GM12872 (cell line): ENCODE data around the gene ISYNA1.

Experiments
- TF ChIP-seq, protein P1 (sequence below): IDR thresholded peaks from 3 replicates; pipeline ENCODE4 v1.5.1; 2011; ENCODE audit warnings: low read depth, mild to moderate bottlenecking, low read length, moderate library complexity; ENCODE audit not compliant: insufficient read depth

Gene ISYNA1

GRCh38 chr19:18478545-18479311 lies 40.8 kb upstream of the ISYNA1 start:
- TF ChIP-seq, protein P1, sequence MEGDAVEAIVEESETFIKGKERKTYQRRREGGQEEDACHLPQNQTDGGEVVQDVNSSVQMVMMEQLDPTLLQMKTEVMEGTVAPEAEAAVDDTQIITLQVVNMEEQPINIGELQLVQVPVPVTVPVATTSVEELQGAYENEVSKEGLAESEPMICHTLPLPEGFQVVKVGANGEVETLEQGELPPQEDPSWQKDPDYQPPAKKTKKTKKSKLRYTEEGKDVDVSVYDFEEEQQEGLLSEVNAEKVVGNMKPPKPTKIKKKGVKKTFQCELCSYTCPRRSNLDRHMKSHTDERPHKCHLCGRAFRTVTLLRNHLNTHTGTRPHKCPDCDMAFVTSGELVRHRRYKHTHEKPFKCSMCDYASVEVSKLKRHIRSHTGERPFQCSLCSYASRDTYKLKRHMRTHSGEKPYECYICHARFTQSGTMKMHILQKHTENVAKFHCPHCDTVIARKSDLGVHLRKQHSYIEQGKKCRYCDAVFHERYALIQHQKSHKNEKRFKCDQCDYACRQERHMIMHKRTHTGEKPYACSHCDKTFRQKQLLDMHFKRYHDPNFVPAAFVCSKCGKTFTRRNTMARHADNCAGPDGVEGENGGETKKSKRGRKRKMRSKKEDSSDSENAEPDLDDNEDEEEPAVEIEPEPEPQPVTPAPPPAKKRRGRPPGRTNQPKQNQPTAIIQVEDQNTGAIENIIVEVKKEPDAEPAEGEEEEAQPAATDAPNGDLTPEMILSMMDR = no peak

- TF ChIP-seq, protein P1 = no peak
These were observed 40.0 kb upstream of the ISYNA1 start for GRCh38 chr19:18477974-18478373.

DNA sequence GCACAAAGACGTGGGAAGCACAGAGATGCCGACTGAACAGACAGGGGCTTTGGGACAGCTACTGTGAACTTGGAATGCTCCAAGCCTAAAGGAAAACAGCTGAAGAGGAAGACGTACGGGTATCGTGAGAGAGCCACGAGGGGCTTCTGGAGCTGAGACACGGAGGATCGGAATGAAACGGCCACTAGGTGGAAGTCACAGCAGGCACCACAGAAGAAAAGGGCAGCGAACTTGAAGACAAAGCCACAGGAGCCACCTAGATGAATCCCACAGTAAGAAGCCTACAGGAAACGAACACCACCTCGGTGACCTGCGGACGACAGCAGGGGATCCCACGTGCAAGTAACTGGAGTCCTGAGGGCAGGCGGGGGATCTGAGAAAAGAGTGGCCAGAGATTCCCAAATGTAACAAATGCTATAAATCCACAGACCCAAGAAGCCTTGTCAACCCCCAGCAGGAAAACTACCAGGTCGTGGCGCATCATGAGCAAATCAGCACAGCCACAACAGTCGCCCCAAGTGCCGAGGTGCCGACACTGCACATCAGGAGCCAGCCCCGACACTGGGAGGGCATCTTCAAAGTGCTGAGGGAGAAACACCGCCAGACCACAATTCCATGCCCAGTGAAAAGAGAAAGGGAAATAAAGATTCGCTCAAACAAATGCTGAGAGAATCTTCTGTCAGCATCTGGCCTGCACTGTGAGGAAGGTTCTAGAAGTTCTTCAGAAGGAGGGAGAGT lies 39.3 kb upstream of the ISYNA1 start:
- TF ChIP-seq, protein P1 = no peak

- TF ChIP-seq, protein P1 = no peak
These were observed 38.6 kb upstream of the ISYNA1 start for GRCh38 chr19:18476507-18477041.

DNA sequence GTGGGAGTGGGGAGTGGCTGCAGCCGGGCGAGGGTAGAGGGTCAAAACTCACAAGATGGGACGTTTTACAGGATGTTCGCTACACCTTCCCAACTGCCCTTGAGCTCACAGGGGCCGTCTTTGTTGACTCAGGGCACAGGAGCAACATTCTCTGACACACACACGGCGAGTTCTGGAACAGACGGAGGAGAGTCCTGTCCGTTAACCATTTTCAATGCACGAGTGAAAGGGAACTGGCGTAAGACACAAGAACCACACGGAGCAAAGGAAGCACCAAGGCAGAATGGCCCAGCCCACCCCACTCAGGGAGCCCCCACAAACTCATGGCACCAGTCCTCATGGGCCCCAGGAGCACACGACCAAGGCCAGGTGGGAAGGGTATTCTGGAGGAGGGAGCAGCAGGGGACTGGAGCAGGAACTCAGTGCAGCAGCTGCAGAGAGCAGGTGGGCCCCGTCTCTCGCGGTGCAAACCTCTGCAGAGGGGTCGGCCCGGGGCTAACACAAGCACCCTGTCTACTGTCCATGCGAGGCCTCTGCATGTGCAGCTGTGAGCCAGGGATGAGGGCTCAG lies 37.9 kb upstream of the ISYNA1 start:
- TF ChIP-seq, protein P1 = no peak

DNA sequence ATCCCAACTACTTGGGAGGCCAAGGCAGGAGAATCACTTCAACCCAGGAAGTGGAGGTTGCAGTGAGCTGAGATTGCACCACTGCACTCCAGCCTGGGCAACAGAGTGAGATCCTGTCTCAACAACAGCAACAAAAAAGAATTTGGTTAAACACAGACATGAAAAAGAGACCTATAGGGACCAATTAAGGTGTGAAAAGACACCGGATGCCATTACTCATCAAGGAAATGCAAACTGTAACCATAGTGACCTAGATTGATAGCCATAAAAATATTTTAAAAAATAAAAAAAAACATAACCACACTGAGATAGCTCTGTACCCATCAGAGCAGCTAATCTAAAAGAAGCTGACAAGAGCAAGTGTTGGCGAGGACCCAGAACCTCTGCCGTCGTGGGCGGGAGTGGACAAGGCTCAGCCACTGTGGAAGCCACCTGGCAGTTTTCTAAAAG lies 37.1 kb upstream of the ISYNA1 start:
- TF ChIP-seq, protein P1 = no peak

- TF ChIP-seq, protein P1 = no peak
These were observed 36.5 kb upstream of the ISYNA1 start for GRCh38 chr19:18474366-18474887.
